Measurements from ENCODE around the gene ADAMTSL1. TPM values are rescaled to one million over a fixed set of nuclear protein-coding genes. Genes with fewer than 3 reads are reported as not detected.

Gene ADAMTSL1
- total RNA-seq, 1 experiment from 2014 or later = 1.2 TPM

GRCh38 chr9:18707061-18707461, 233.1 kb downstream of the ADAMTSL1 start:
- Histone ChIP-seq H4K20me1 (ENCODE audit: control insufficient read depth, insufficient read depth, insufficient read length) (no peaks in the 10 kb centered on the region), H2BK5ac (ENCODE audit: insufficient read length, low read length) (no peak overlapping the region), H2AK5ac (ENCODE audit: insufficient read length, low read length) (no peak overlapping the region), H2BK120ac (ENCODE audit: low read depth, low read length, poor library complexity, severe bottlenecking) (no peak overlapping the region), H3K14ac (ENCODE audit: insufficient read depth, low read length) (no peak overlapping the region), H2BK12ac (ENCODE audit: insufficient read length, low read depth, low read length) (no peak overlapping the region), H3K4me1 (ENCODE audit: insufficient read depth, low read length) (no peaks in the 10 kb centered on the region), H3K4me2 (ENCODE audit: insufficient read depth, insufficient read length, low read length) (no peak overlapping the region), H3K27me3 (ENCODE audit: insufficient read depth, low read length) (no peaks in the 10 kb centered on the region), H3K27ac (ENCODE audit: insufficient read length, low read depth, low read length) (no peak overlapping the region), H3K18ac (ENCODE audit: insufficient read length, low read depth, low read length) (no peak overlapping the region), H2BK15ac (ENCODE audit: low read depth, low read length) (no peak overlapping the region), H3K4ac (ENCODE audit: low read depth, low read length) (no peak overlapping the region), H2BK20ac (ENCODE audit: low read depth, low read length, poor library complexity, severe bottlenecking) (no peak overlapping the region), H3T11ph (ENCODE audit: low read length) (no peak overlapping the region), H4K91ac (ENCODE audit: insufficient read length, low read depth, low read length) (no peak overlapping the region), H3K79me1 (ENCODE audit: insufficient read depth, low read depth, low read length, poor library complexity, severe bottlenecking) (no peaks in the 10 kb centered on the region), H3K9me3 (ENCODE audit: control insufficient read depth, low read depth, low read length) (no peaks in the 10 kb centered on the region), H3K56ac (ENCODE audit: insufficient read length, low read depth, low read length) (no peak overlapping the region), H3K23me2 (ENCODE audit: insufficient read length, low read depth, low read length, poor library complexity, severe bottlenecking) (no peaks in the 10 kb centered on the region), H2AFZ (ENCODE audit: low read length) (no peak overlapping the region), H3K23ac (ENCODE audit: insufficient read length, low read depth, low read length) (no peak overlapping the region), H3K9ac (ENCODE audit: extremely low read depth, insufficient read length, low read length) (no peak overlapping the region), H4K5ac (ENCODE audit: insufficient read length, low read depth, low read length) (no peak overlapping the region), H4K8ac (replicated peaks; ENCODE audit: insufficient read length, low read depth, low read length) (no peak overlapping the region), H3K79me2 (ENCODE audit: insufficient read depth, low read length) (no peaks in the 10 kb centered on the region)
- Mint-ChIP-seq H3K36me3 (ENCODE audit: insufficient read depth in 1 of 3, low read depth in 3 of 3) (peaks cover 7 to 14% (median 9%) of the 10 kb centered on the region in 3 experiments), H3K4me3 (no peak overlapping the region), H3K9me3 (peaks cover 11 to 13% of the 10 kb centered on the region in 2 experiments), H3K27me3 (ENCODE audit: low read depth) (no peaks in the 10 kb centered on the region), H3K4me1 (peaks cover 4 to 8% of the 10 kb centered on the region in 2 experiments), H3K27ac (peak overlapping the region in 2 of 3 experiments; percentile 6 to 9; a peak in 2 of 7 replicates)
- TF ChIP-seq, protein P1, sequence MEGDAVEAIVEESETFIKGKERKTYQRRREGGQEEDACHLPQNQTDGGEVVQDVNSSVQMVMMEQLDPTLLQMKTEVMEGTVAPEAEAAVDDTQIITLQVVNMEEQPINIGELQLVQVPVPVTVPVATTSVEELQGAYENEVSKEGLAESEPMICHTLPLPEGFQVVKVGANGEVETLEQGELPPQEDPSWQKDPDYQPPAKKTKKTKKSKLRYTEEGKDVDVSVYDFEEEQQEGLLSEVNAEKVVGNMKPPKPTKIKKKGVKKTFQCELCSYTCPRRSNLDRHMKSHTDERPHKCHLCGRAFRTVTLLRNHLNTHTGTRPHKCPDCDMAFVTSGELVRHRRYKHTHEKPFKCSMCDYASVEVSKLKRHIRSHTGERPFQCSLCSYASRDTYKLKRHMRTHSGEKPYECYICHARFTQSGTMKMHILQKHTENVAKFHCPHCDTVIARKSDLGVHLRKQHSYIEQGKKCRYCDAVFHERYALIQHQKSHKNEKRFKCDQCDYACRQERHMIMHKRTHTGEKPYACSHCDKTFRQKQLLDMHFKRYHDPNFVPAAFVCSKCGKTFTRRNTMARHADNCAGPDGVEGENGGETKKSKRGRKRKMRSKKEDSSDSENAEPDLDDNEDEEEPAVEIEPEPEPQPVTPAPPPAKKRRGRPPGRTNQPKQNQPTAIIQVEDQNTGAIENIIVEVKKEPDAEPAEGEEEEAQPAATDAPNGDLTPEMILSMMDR (conservative IDR thresholded peaks at IDR 0.05) = no peak
- no CpG with 5 or more reads among the region's 5 CpGs for WGBS (ENCODE audit: extremely low coverage, insufficient read length, low lambda C conversion rate)
- no peak for DNase-seq

Data from H9 (cell line).